PC-9 (cell line): ENCODE results near the gene KRT32.

Experiments used
- CTCF ChIP-seq: fragments of 200-600 bp; sonication (generic); conservative IDR thresholded peaks from 2 replicates; pipeline ENCODE4 v1.6.1; 2017; ENCODE audit warnings: mixed run types, antibody characterized with exemption, mild to moderate bottlenecking, moderate library complexity
- EZH2 ChIP-seq: fragments of 200-600 bp; sonication (generic); IDR thresholded peaks from 2 replicates; pipeline ENCODE4 v1.8.0; 2017; ENCODE audit warnings: antibody characterized with exemption, low read depth

GRCh38 chr17:41433586-41433985, 33.6 kb downstream of the KRT32 start:
- no peak for TF ChIP-seq CTCF
- no peak for TF ChIP-seq EZH2
